Measurements from ENCODE around the gene ZNF563.

Gene ZNF563

DNA sequence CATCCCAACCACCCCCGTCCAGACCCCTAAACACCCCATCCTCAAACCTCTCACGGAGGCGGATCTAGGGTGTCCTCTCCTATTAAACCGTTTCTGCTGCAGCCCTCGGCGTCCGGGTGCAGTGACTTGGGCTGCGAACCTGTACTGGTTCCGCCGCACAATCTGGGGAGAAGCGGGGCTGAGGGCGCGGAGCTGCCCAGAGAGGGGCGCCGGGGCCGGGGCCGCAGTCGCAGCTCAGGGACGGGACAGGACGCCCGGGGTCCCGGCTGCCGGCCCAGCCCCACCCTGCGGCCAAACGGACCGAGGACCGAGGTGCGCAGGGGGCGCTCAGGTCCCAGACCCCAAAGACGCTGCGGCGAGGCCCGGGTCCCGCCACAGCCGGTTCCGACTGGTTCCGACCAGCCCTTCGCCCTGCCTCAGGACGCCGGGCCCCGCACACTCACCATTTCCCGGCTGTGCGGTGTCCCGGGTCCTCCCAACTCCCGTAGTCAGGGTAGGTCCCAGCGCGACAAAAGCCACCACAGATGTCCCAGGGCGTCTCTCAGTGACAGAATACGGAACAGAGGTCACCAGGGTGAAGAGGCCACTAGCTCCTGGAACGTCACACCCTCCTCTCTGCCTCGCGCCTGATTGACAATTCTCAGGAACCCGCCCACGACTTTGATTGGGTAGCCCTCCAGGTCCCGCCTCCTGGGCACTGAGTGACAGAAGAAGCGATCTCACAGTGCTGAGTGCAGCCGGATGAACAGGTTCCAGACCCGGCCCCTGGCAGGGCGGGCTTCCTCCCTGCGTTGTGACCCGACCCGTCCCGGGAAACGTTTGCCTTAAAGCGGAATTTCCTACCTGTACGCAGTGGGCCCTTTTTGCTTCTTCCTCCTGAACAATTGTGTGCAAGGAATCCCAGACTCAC is 38.9 kb downstream of the ZNF563 start, which contains the start of gene ZNF44:
Gene ZNF44, minus strand, starts transcription at position 635 of the 910 bp plus-strand sequence. Its CDS starts 189 bp downstream, at position 446.
- peak; percentile 97 for DNase-seq

DNA sequence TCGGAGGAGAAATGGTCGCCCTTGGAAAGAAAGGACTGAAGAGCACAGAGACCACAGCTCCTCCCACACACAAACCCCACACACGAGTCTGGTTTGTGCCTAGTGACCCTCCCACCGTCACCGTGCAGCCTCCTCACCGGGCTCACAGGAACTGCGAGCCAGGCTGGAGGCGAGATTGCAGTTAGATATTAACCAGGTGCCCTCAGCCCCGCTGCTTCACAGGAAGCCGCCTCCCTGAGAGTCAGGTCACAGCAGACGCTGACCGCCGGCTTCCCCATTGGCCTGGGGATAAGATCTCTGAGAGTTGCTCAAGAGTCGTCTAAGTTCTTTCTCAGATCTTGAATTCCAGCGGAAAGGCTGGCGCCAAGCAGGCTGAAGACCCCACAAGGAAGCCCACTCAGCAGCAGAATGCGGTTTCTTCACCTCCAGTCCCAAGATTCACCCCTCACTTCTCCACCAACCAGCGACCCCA is 39.6 kb downstream of the ZNF563 start:
- peak; percentile 75 for DNase-seq

- DNase-seq = no peak
Observed at GRCh38 chr19:12289790-12290065, 43.7 kb downstream of the ZNF563 start.

GRCh38 chr19:12287958-12288500 is 45.4 kb downstream of the ZNF563 start:
- DNase-seq = no peak

GRCh38 chr19:12284631-12285030 is 48.8 kb downstream of the ZNF563 start:
- no peak for DNase-seq

- DNase-seq = no peak
Observed at GRCh38 chr19:12284226-12284625, 49.2 kb downstream of the ZNF563 start.

GRCh38 chr19:12278713-12279112 is 54.7 kb downstream of the ZNF563 start:
- no peak for DNase-seq

GRCh38 chr19:12272980-12273901 is 60.2 kb downstream of the ZNF563 start:
- no peak for DNase-seq

GRCh38 chr19:12272386-12272785 is 61.0 kb downstream of the ZNF563 start:
- DNase-seq = no peak

- no peak for DNase-seq
Observed at GRCh38 chr19:12270854-12271253, 62.6 kb downstream of the ZNF563 start.
